ENCODE measurements around the gene C20orf204. TPM values are rescaled to one million over a fixed set of nuclear protein-coding genes. Genes with fewer than 3 reads are reported as not detected.

C20orf204 gene
- total and polyA plus RNA-seq, 2 of the 8 experiments (the other 6 are each of a cell fraction or from before 2014, with no cell fraction given) = 0.39 to 0.52 TPM

DNA sequence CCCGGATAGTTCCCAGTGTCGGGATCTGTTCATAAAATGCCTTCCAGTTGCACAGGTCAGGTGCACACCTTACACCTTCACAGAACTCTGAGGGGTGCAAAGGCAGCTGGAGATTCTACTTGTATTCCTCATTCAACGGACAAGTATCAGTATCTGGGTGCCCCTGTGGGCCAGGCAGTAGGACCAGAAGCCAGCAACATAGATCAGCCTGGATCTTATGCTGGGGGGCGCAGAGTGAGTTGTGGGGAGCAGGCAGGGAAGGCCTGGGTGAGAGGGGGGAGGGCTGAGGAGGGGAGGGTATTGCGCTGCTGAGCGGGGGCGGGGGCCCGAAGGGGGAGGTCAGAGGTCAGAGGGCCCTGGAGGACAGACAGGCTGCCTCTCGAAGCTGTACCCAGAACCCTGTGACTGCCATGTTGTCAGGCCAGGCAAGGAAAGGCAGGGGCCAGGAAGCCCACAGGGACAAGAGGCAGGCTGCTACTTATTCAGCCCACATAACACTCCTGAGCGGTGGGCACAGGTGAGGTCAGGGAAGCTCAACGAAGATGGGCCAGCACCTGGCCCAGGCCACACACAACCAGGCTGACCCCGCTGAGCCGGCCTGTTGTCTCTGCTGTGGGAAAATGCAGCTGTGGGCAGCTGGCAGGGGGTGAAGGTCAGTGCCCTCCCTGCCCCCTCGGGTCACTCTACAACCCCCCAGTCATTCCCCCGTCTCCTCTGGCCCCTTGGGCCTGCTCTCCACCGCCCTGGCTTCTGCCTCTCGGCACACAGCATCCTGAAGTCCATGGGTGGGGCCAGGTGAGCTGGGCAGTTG is 45.0 kb downstream of the C20orf204 start:
- WGBS, 2 experiments (ENCODE audit: extremely low coverage in 1 of 2, insufficient coverage in 1 of 2, insufficient read length in 1 of 2, insufficient replicate concordance in 2 of 2, low coverage in 1 of 2, low lambda C conversion rate in 2 of 2, missing lambda C conversion rate in 1 of 2) = 95% methylated on average over 9 of the region's 17 CpGs; no CpG with 5 or more reads in 1 of the 2 experiments
- CTCF ChIA-PET (ENCODE audit: partially characterized antibody) = interaction anchor here (1.0 to 13.0 kb wide), 13 partner anchors 9 to 101 kb away, joined by 3 to 144 read pairs (median 6); partner anchors contain the start of genes PRPF6, SAMD10, SOX18 and TCEA2

More for the DNA sequence above, 45.0 kb downstream of the C20orf204 start:
- no peak overlapping the region for H2BK15ac ChIP-seq (ENCODE audit: low read length)
- no peak overlapping the region for H4K91ac ChIP-seq (replicated peaks; ENCODE audit: insufficient read length, low read length)
- no peak overlapping the region for H2BK12ac ChIP-seq (ENCODE audit: low read depth, low read length)
- FAIRE-seq (no peak), DNase-seq (ENCODE audit: low read depth in 1 of 2, low spot score in 2 of 2) (no peak)
- H3K14ac ChIP-seq (ENCODE audit: insufficient read length) = no peak overlapping the region
- H4K8ac ChIP-seq (ENCODE audit: extremely low read depth, insufficient read depth, low read length) = no peak overlapping the region; the same call in 1 of the 2 replicates
- H2AK5ac ChIP-seq (ENCODE audit: low read depth, low read length) = no peak overlapping the region
- no peak overlapping the region for H2BK5ac ChIP-seq (ENCODE audit: low read depth, low read length)
- TF ChIP-seq JUN (IDR thresholded peaks at IDR 0.05; ENCODE audit: low read depth, low read length) (no peak), POU5F1 (IDR thresholded peaks at IDR 0.05; ENCODE audit: low read depth, low read length) (no peak), SP4 (IDR thresholded peaks at IDR 0.05; ENCODE audit: low read length) (no peak), ASH2L (IDR thresholded peaks at IDR 0.05; ENCODE audit: low read length) (no peak), BCL11A (IDR thresholded peaks at IDR 0.05; ENCODE audit: low read depth in 2 of 2, low read length in 2 of 2) (no peak), RAD21 (IDR thresholded peaks at IDR 0.05 in 1 of 2, conservative IDR thresholded peaks at IDR 0.05 in 1 of 2; ENCODE audit: low read depth in 2 of 2, low read length in 2 of 2) (no peak), SRF (IDR thresholded peaks at IDR 0.05; ENCODE audit: low read depth, low read length) (no peak), TEAD4 (IDR thresholded peaks at IDR 0.05; ENCODE audit: low read depth, low read length) (no peak), POLR2AphosphoS5 (IDR thresholded peaks at IDR 0.05; ENCODE audit: low read depth, low read length) (no peak)
- TF ChIP-seq, protein P1, sequence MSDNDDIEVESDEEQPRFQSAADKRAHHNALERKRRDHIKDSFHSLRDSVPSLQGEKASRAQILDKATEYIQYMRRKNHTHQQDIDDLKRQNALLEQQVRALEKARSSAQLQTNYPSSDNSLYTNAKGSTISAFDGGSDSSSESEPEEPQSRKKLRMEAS (IDR thresholded peaks at IDR 0.05) = no peak
- H3K23me2 ChIP-seq (ENCODE audit: low read depth, low read length) = peaks cover 22% of the 10 kb centered on the region; the same call in 1 of the 2 replicates
- no peak overlapping the region for H2BK120ac ChIP-seq (replicated peaks; ENCODE audit: low read depth, low read length)
- peak overlapping the region; percentile 49 for H3K4ac ChIP-seq (replicated peaks; ENCODE audit: insufficient read length, low read depth, low read length)
- no peak overlapping the region for H2BK20ac ChIP-seq (ENCODE audit: low read length)
- H3K9me3 ChIP-seq (ENCODE audit: insufficient read depth in 2 of 2, low read depth in 1 of 2, low read length in 1 of 2) = no peaks in the 10 kb centered on the region
- peaks cover 6 to 52% (median 41%) of the 10 kb centered on the region in 4 experiments for H3K27me3 ChIP-seq (replicated peaks in 1 of 4; ENCODE audit: control insufficient read depth in 3 of 4, extremely low read depth in 1 of 4, insufficient read depth in 3 of 4, low read length in 3 of 4)
- no peak overlapping the region for H3K27ac ChIP-seq (ENCODE audit: low read depth, low read length)
- H2AFZ ChIP-seq (ENCODE audit: low read length) = no peak overlapping the region
- no peak overlapping the region for H3K23ac ChIP-seq (ENCODE audit: insufficient read length)
- H3K36me3 ChIP-seq (ENCODE audit: control insufficient read depth in 2 of 4, insufficient read depth in 4 of 4, low read length in 3 of 4) = no peaks in the 10 kb centered on the region
- no peaks in the 10 kb centered on the region for H3K79me2 ChIP-seq (ENCODE audit: control insufficient read depth in 1 of 2, insufficient read depth in 2 of 2, low read length in 2 of 2)
- H3K4me2 ChIP-seq (ENCODE audit: insufficient read depth in 1 of 2, low read depth in 2 of 2, low read length in 2 of 2) = peak overlapping the region in 1 of 2 experiments; percentile 78; a peak in 1 of 4 replicates
- no peak overlapping the region for H3K18ac ChIP-seq (ENCODE audit: extremely low read depth, low read length)
- POLR2A ChIA-PET (ENCODE audit: partially characterized antibody) = interaction anchor here (0.7 to 4.6 kb wide), 6 partner anchors 11 to 141 kb away, joined by 3 to 27 read pairs (median 4); partner anchors contain the start of gene TCEA2
- peaks cover 0 to 38% (median 20%) of the 10 kb centered on the region in 4 experiments; a peak in 6 of 7 replicates for H3K4me1 ChIP-seq (replicated peaks in 1 of 4; ENCODE audit: control insufficient read depth in 3 of 4, insufficient read depth in 4 of 4, low read length in 3 of 4)
- H3K79me1 ChIP-seq (ENCODE audit: low read depth, low read length) = no peaks in the 10 kb centered on the region
- H4K5ac ChIP-seq (ENCODE audit: insufficient read length, low read depth, low read length) = no peak overlapping the region
- no peaks in the 10 kb centered on the region for H4K20me1 ChIP-seq (replicated peaks in 1 of 2; ENCODE audit: control insufficient read depth in 1 of 2, insufficient read depth in 2 of 2, low read length in 2 of 2)
- no peak overlapping the region for H3K56ac ChIP-seq (replicated peaks; ENCODE audit: insufficient read length, low read depth, low read length)
- no peak overlapping the region for H3K9ac ChIP-seq (replicated peaks in 1 of 4; ENCODE audit: extremely low read depth in 1 of 4, low read depth in 3 of 4, low read length in 3 of 4)
- H3K4me3 ChIP-seq (ENCODE audit: extremely low read depth in 1 of 4, insufficient read depth in 2 of 4, low read depth in 3 of 4, low read length in 4 of 4) = 0 out of 8 replicates have a peak overlapping the region, but pooled peaks of 2 of the 4 experiments have one; percentile 75 to 79
